ENCODE results near the gene SLC1A5.

Gene SLC1A5

DNA sequence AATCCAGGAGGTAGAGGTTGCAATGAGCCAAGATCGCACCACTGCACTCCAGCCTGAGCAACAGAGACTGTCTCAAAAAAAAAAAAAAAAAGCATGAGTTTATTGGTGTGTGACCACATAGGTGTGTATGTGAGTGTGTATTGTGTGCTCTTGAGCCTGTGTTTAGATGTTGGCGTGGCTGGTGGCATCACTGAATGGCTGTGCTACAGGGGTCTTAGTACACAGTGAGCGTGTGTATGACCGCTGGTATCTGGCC lies 2.5 kb downstream of the SLC1A5 start:
- Histone ChIP-seq H3K9me3 (ENCODE audit: insufficient read depth, low read length, severe bottlenecking) (no peaks in the 10 kb centered on the region), H2AFZ (ENCODE audit: low read depth, low read length) (no peak overlapping the region), H4K20me1 (ENCODE audit: insufficient read depth, low read length) (peaks cover 55% of the 10 kb centered on the region), H3K79me2 (ENCODE audit: insufficient read depth, low read length) (peaks cover 72% of the 10 kb centered on the region), H3K27ac (ENCODE audit: low read length) (peak overlapping the region; percentile 94), H3K4me3 (ENCODE audit: low read depth in 1 of 2, low read length in 2 of 2) (peak overlapping the region; percentile 86 to 88; a peak in 3 of 4 replicates), H3K27me3 (ENCODE audit: insufficient read depth, low read length, poor library complexity) (no peaks in the 10 kb centered on the region), H3K4me1 (ENCODE audit: insufficient read depth, low read length) (peaks cover 54% of the 10 kb centered on the region), H3K9ac (ENCODE audit: low read depth, low read length) (peak overlapping the region; percentile 70), H3K4me2 (ENCODE audit: insufficient read depth, low read length) (peak overlapping the region; percentile 94), H3K36me3 (ENCODE audit: insufficient read depth, low read length) (peaks cover 50% of the 10 kb centered on the region)
- TF ChIP-seq, protein P1, sequence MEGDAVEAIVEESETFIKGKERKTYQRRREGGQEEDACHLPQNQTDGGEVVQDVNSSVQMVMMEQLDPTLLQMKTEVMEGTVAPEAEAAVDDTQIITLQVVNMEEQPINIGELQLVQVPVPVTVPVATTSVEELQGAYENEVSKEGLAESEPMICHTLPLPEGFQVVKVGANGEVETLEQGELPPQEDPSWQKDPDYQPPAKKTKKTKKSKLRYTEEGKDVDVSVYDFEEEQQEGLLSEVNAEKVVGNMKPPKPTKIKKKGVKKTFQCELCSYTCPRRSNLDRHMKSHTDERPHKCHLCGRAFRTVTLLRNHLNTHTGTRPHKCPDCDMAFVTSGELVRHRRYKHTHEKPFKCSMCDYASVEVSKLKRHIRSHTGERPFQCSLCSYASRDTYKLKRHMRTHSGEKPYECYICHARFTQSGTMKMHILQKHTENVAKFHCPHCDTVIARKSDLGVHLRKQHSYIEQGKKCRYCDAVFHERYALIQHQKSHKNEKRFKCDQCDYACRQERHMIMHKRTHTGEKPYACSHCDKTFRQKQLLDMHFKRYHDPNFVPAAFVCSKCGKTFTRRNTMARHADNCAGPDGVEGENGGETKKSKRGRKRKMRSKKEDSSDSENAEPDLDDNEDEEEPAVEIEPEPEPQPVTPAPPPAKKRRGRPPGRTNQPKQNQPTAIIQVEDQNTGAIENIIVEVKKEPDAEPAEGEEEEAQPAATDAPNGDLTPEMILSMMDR (IDR thresholded peaks at IDR 0.05; ENCODE audit: borderline replicate concordance, extremely low read depth, low read length, poor library complexity, severe bottlenecking) = no peak
- no peak for TF ChIP-seq EZH2 (IDR thresholded peaks at IDR 0.05; ENCODE audit: borderline replicate concordance, low read depth, low read length, severe bottlenecking)
- ATAC-seq (ENCODE audit: insufficient read depth, low read depth) = no peak
- no peak for DNase-seq

DNA sequence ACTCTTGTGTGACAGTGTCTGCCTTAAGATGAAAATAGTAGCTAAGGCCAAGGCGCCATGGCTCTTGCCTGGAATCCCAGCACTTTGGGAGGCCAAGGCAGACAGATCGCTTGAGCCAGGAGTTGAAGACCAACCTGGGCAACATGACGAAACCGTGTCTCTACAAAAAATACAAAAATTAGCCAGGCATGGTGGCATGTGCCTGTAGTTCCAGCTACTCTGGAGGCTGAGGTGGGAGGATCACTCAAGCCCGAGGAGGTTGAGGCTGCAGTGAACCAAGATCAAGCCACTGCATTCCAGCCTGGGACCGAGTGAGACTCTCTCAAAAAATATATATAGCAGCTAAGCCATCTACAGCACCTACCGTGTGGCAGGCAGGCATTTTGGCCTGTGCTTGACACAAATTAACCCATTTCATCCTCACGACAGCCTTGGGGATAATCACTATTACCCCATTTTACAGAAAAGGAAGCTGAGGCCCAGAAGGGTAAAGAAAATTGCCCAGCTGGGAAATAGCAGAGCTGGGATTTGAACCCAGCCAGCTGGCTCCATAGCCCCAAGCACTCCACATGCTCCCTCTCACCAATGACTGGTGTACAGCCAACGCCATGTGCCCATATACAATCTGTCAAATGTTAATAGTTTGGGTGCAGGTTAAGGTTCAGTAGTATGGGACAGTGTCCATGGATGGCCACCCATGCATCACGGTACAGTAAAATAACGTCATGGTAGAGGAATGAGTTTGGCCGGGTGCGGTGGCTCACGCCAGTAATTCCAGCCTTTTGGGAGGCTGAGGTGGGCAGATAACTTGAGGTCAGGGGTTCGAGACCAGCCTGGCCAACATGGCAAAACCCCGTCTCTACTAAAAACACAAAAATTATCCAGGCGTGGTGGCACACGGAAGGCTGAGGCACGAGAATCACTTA lies 3.1 kb downstream of the SLC1A5 start:
- peaks cover 56% of the 10 kb centered on the region for H3K36me3 ChIP-seq (ENCODE audit: insufficient read depth, low read length)
- ATAC-seq (ENCODE audit: insufficient read depth, low read depth) (no peak), DNase-seq (no peak)

DNA sequence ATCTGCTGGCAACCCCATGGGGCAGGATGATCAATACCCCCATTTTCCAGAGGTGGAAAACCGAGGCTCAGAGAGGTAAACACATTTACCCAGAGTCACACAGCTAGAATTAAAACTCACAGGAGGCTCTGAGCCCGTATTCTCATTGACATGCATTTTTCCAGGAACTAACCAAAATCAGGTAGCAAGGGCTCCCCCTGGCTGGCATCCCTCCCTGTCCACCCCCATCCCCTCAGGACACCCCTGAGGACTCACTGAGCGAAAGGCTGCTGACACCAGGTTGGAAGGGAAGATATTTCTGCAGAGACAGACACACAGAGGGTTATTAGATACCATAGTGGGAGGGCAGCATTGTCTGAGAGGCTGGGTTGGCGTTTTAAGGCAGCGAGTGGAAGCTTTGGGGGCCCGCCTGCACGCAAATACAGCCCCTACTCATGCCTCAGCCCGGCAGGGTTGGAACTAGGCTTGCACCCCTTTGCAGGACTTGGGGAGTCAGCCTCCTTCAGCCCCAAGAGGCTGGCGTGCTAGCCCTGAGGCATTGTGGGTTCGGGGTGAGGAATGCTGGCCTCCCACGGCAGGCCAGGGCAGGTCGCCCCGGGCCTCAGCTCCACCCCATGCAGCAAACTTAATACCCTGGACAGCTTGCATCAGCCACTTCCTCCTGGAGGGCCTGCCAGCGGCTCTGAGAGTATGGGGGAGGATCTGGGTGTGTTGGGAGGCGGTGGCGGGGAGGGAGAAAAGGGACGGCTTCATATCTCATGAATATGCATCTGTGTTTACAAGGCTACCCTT lies 3.9 kb downstream of the SLC1A5 start:
- DNase-seq = peak; percentile 92
- no peak for TF ChIP-seq EZH2 (IDR thresholded peaks at IDR 0.05; ENCODE audit: borderline replicate concordance, low read depth, low read length, severe bottlenecking)
- TF ChIP-seq, protein P1 (IDR thresholded peaks at IDR 0.05; ENCODE audit: borderline replicate concordance, extremely low read depth, low read length, poor library complexity, severe bottlenecking) = peak; percentile 70
- H3K27ac ChIP-seq (ENCODE audit: low read length) = peak overlapping the region; percentile 94
- no peaks in the 10 kb centered on the region for H3K27me3 ChIP-seq (ENCODE audit: insufficient read depth, low read length, poor library complexity)
- peak overlapping the region; percentile 70 for H3K9ac ChIP-seq (ENCODE audit: low read depth, low read length)
- peaks cover 51% of the 10 kb centered on the region for H3K4me1 ChIP-seq (ENCODE audit: insufficient read depth, low read length)
- H3K36me3 ChIP-seq (ENCODE audit: insufficient read depth, low read length) = peaks cover 63% of the 10 kb centered on the region
- peak overlapping the region; percentile 86 to 88; a peak in 3 of 4 replicates for H3K4me3 ChIP-seq (ENCODE audit: low read depth in 1 of 2, low read length in 2 of 2)
- H4K20me1 ChIP-seq (ENCODE audit: insufficient read depth, low read length) = peaks cover 66% of the 10 kb centered on the region
- no peaks in the 10 kb centered on the region for H3K9me3 ChIP-seq (ENCODE audit: insufficient read depth, low read length, severe bottlenecking)
- peak overlapping the region; percentile 94 for H3K4me2 ChIP-seq (ENCODE audit: insufficient read depth, low read length)
- ATAC-seq (ENCODE audit: insufficient read depth, low read depth) = peak; percentile 68
- peak overlapping the region; percentile 58 for H2AFZ ChIP-seq (ENCODE audit: low read depth, low read length)
- peaks cover 77% of the 10 kb centered on the region for H3K79me2 ChIP-seq (ENCODE audit: insufficient read depth, low read length)

More for the DNA sequence above, 3.1 kb downstream of the SLC1A5 start:
- Histone ChIP-seq H3K4me1 (ENCODE audit: insufficient read depth, low read length) (peaks cover 53% of the 10 kb centered on the region), H2AFZ (ENCODE audit: low read depth, low read length) (peak overlapping the region; percentile 58; the same call in 1 of the 2 replicates), H3K4me3 (ENCODE audit: low read depth in 1 of 2, low read length in 2 of 2) (peak overlapping the region; percentile 86 to 88; a peak in 3 of 4 replicates), H3K4me2 (ENCODE audit: insufficient read depth, low read length) (peak overlapping the region; percentile 94), H3K27ac (ENCODE audit: low read length) (peak overlapping the region; percentile 94), H3K9me3 (ENCODE audit: insufficient read depth, low read length, severe bottlenecking) (no peaks in the 10 kb centered on the region), H3K9ac (ENCODE audit: low read depth, low read length) (peak overlapping the region; percentile 70), H3K79me2 (ENCODE audit: insufficient read depth, low read length) (peaks cover 74% of the 10 kb centered on the region), H4K20me1 (ENCODE audit: insufficient read depth, low read length) (peaks cover 60% of the 10 kb centered on the region), H3K27me3 (ENCODE audit: insufficient read depth, low read length, poor library complexity) (no peaks in the 10 kb centered on the region)
- TF ChIP-seq EZH2 (IDR thresholded peaks at IDR 0.05; ENCODE audit: borderline replicate concordance, low read depth, low read length, severe bottlenecking) = no peak
- TF ChIP-seq, protein P1 (IDR thresholded peaks at IDR 0.05; ENCODE audit: borderline replicate concordance, extremely low read depth, low read length, poor library complexity, severe bottlenecking) = no peak

All from DND-41 (cell line).